CD4-positive, alpha-beta T cell (primary cell): ENCODE measurements around the gene SNRNP27. TPM values are rescaled to one million over a fixed set of nuclear protein-coding genes. Genes with fewer than 3 reads are reported as not detected.
"Not testable (repeated sequence)": the region's sequence is repeated elsewhere in the genome, so short reads cannot be mapped to it uniquely, and the experiment has no call there.

Experiments used
- ATAC-seq: fragments of 200-7000 bp; cut with Tn5 transposase; one replicate; pipeline ENCODE4 v1.10.0; 2022; ENCODE audit warnings: mild to moderate bottlenecking; ENCODE audit not compliant: poor library complexity
- CTCF ChIA-PET: fragments of 350-600 bp; sonication (Branson Sonifier 250); formaldehyde crosslinking; loops from one replicate; lab custom pipeline; 2021; ENCODE audit warnings: antibody characterized with exemption, inconsistent platforms; lab: Charles Lee
- POLR2A ChIA-PET: fragments of 350-600 bp; sonication (Branson Sonifier 250); formaldehyde crosslinking; loops from one replicate; lab custom pipeline; 2021; ENCODE audit warnings: antibody characterized with exemption, inconsistent platforms; lab: Charles Lee
- DNase-seq, 14 experiments: peaks; one replicate each; pipeline ENCODE4 v3.0.0-alpha.2; 2013 to 2020; ENCODE audit warnings: mixed read lengths in 2 of 14
- H3K27ac ChIP-seq, 2 donors: one replicate each; pipeline versions ENCODE4 v1.5.1 to v1.7.0; 2013; ENCODE audit warnings: low read length in 2 of 2, low read depth in 1 of 2, mild to moderate bottlenecking in 1 of 2
- H3K27me3 ChIP-seq, 2 experiments: 1 replicate in 1 of 2; 2 replicates in 1 of 2; pipeline versions ENCODE4 v1.6.1 to v1.7.0; 2013; ENCODE audit warnings: low read length in 2 of 2, control low read depth in 1 of 2, mild to moderate bottlenecking in 1 of 2, moderate library complexity in 1 of 2; ENCODE audit not compliant: insufficient read depth in 2 of 2, control insufficient read depth in 1 of 2
- H3K36me3 ChIP-seq: one replicate; pipeline ENCODE4 v1.6.1; 2013; ENCODE audit warnings: low read length, control low read depth; ENCODE audit not compliant: insufficient read depth
- H3K4me1 ChIP-seq: one replicate; pipeline ENCODE4 v1.6.1; 2013; ENCODE audit warnings: low read length, control low read depth; ENCODE audit not compliant: insufficient read depth
- H3K4me3 ChIP-seq: one replicate; pipeline ENCODE4 v1.5.1; 2013; ENCODE audit warnings: mild to moderate bottlenecking, low read length, moderate library complexity
- H3K9me3 ChIP-seq, 2 experiments: 1 replicate in 1 of 2; 2 replicates in 1 of 2; pipeline versions ENCODE4 v1.6.1 to v1.7.0; 2013; ENCODE audit warnings: low read length in 2 of 2, mild to moderate bottlenecking in 2 of 2, control low read depth in 1 of 2, moderate library complexity in 1 of 2; ENCODE audit not compliant: control insufficient read depth in 1 of 2, insufficient read depth in 1 of 2
- H3K27ac Mint-ChIP-seq: one replicate; pipeline ENCODE4 v1.8.0; 2020; ENCODE audit warnings: mixed read lengths
- H3K27me3 Mint-ChIP-seq: one replicate; pipeline ENCODE4 v1.8.0; 2021; ENCODE audit warnings: mixed read lengths
- H3K36me3 Mint-ChIP-seq: one replicate; pipeline ENCODE4 v1.8.0; 2021; ENCODE audit warnings: low read depth, mixed read lengths
- H3K4me1 Mint-ChIP-seq: one replicate; pipeline ENCODE4 v1.8.0; 2021; ENCODE audit warnings: low read depth, mixed read lengths
- H3K4me3 Mint-ChIP-seq: one replicate; pipeline ENCODE4 v1.8.0; 2020; ENCODE audit warnings: mild to moderate bottlenecking, mixed read lengths
- H3K9me3 Mint-ChIP-seq: one replicate; pipeline ENCODE4 v1.8.0; 2020; ENCODE audit warnings: mixed read lengths
- intact Hi-C, 2 experiments: fragments of 100-400 bp; cut with DNase I in 1 of 2; cut with micrococcal nuclease in 1 of 2; formaldehyde crosslinking; loops; one replicate each; pipeline versions ENCODE4 v1.15.1 to v1.9.0; 2023 to 2025; cut with DNase I, micrococcal nuclease
- total RNA-seq, 174 experiments: library from RNA in 2 of 174; stranded (reverse) in 2 of 174; gene quantifications; one replicate each; pipeline ENCODE4 v1.2.3 and lab custom pipeline; 2021 to 2026
- TF ChIP-seq, protein P1 (sequence below): fragments of 200-600 bp; IDR thresholded peaks from one replicate; pipeline ENCODE4 v1.8.0; 2022; ENCODE audit warnings: antibody characterized with exemption, mild to moderate bottlenecking

Gene SNRNP27
- total RNA-seq, 2 experiments from 2014 or later, result 50.9 to 54.8 TPM

DNA sequence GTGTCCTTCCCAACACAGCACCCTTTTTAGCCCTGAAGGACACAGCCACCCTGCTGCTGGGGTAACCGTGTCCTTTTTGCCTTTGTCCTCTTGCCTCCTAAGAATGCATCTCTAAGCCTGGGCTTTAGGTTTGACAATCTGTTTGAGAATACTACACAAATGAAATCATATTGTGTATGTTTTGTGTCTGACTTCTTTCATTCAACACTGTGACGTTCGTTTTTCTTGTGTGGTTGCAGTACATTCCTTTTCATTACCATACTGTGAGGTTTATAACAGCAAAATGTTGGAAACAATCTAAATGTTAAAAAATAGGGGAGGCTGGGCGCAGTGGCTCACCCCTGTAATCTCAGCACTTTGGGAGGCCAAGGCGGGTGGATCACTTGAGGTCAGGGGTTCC, 56.5 kb downstream of the SNRNP27 start:
- Histone ChIP-seq H3K4me3 (no peak overlapping the region), H3K27ac (no peak overlapping the region), H3K36me3 (no peaks in the 10 kb centered on the region), H3K4me1 (peaks cover 33% of the 10 kb centered on the region), H3K27me3 (no peaks in the 10 kb centered on the region), H3K9me3 (no peaks in the 10 kb centered on the region)
- H3K27me3 Mint-ChIP-seq, result no peaks in the 10 kb centered on the region
- TF ChIP-seq, protein P1, sequence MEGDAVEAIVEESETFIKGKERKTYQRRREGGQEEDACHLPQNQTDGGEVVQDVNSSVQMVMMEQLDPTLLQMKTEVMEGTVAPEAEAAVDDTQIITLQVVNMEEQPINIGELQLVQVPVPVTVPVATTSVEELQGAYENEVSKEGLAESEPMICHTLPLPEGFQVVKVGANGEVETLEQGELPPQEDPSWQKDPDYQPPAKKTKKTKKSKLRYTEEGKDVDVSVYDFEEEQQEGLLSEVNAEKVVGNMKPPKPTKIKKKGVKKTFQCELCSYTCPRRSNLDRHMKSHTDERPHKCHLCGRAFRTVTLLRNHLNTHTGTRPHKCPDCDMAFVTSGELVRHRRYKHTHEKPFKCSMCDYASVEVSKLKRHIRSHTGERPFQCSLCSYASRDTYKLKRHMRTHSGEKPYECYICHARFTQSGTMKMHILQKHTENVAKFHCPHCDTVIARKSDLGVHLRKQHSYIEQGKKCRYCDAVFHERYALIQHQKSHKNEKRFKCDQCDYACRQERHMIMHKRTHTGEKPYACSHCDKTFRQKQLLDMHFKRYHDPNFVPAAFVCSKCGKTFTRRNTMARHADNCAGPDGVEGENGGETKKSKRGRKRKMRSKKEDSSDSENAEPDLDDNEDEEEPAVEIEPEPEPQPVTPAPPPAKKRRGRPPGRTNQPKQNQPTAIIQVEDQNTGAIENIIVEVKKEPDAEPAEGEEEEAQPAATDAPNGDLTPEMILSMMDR, result no peak
- H3K9me3 Mint-ChIP-seq, result no peaks in the 10 kb centered on the region
- H3K27ac Mint-ChIP-seq, result no peak overlapping the region
- H3K36me3 Mint-ChIP-seq, result no peaks in the 10 kb centered on the region
- ChIA-PET POLR2A (no interaction called here), CTCF (no interaction called here)
- ATAC-seq (no peak), DNase-seq (no peak)
- no peak overlapping the region for H3K4me3 Mint-ChIP-seq
- intact Hi-C loops, result no loop called here
- peaks cover 25% of the 10 kb centered on the region for H3K4me1 Mint-ChIP-seq

DNA sequence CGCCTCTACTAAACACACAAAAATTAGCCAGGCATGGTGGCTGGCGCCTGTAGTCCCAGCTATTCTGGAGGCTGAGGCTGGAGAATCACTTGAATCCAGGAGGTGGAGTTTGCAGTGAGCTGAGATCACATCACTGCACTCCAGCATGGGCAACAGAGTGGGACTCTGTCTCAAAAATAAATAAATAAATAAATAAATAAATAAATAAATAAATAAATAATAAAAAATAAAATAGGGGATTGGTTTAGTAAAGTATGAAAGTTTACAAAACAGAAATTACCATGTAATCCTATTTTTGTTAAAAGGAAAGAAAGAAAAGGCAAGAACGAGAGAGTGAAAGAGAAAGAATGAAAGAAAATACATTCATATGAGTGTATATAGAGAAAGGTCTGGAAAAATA, 56.9 kb downstream of the SNRNP27 start:
- intact Hi-C loops, POLR2A ChIA-PET, ATAC-seq, H3K27ac ChIP-seq, DNase-seq, H3K9me3 ChIP-seq, H3K4me3 Mint-ChIP-seq, H3K36me3 Mint-ChIP-seq, H3K9me3 Mint-ChIP-seq, H3K27ac Mint-ChIP-seq, H3K27me3 Mint-ChIP-seq, CTCF ChIA-PET, H3K4me3 ChIP-seq, H3K27me3 ChIP-seq, H3K36me3 ChIP-seq: not testable (repeated sequence)
- peaks cover 21% of the 10 kb centered on the region for H3K4me1 Mint-ChIP-seq
- H3K4me1 ChIP-seq, result peaks cover 28% of the 10 kb centered on the region

DNA sequence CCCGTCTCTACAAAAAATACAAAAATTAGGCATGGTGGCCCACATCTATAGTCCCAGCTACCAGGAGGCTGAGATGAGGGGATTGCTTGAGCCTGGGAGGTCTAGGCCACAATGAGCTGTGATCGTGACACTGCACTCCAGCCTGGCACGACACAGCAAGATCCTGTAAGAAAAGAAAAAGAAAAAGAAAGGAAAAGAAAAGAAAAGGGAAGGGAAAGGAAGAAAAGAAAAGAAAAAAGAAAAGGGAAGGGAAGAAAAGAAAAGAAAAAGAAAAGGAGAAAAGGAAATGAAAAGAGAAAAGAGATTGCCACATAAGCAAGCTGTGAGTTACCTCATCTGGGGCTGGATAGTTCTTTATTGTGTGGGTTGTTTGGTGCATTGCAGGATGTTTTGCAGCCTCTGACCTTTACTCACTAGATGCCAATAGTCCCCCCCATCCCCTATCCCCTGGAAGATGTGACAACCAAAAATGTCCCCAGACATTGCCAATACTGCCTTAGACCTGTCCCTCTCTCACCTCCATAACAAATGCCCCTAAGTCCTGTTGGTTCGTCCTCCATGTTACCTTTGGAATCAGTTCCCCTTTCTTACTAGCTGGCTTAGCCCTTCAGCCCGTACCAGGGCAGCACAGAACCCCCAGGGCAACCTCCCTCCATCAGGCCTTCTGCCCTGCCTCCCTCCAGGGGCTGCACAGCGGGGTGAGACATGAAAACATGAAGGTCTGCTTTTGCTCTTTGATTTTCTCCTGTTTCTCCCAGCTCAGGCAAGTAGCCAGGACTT, 58.8 kb downstream of the SNRNP27 start:
- H3K4me1 ChIP-seq, result peaks cover 10% of the 10 kb centered on the region
- H3K36me3 ChIP-seq, result no peaks in the 10 kb centered on the region
- ChIA-PET POLR2A (no interaction called here), CTCF (no interaction called here)
- no peak overlapping the region for H3K27ac ChIP-seq
- TF ChIP-seq, protein P1, result no peak
- Mint-ChIP-seq H3K36me3 (no peaks in the 10 kb centered on the region), H3K9me3 (no peaks in the 10 kb centered on the region), H3K27me3 (no peaks in the 10 kb centered on the region), H3K4me3 (no peak overlapping the region), H3K27ac (no peak overlapping the region), H3K4me1 (peaks cover 3% of the 10 kb centered on the region)
- no peak overlapping the region for H3K4me3 ChIP-seq
- no peak for ATAC-seq
- H3K27me3 ChIP-seq, result no peaks in the 10 kb centered on the region
- intact Hi-C loops, result no loop called here
- no peaks in the 10 kb centered on the region for H3K9me3 ChIP-seq
- no peak for DNase-seq

DNA sequence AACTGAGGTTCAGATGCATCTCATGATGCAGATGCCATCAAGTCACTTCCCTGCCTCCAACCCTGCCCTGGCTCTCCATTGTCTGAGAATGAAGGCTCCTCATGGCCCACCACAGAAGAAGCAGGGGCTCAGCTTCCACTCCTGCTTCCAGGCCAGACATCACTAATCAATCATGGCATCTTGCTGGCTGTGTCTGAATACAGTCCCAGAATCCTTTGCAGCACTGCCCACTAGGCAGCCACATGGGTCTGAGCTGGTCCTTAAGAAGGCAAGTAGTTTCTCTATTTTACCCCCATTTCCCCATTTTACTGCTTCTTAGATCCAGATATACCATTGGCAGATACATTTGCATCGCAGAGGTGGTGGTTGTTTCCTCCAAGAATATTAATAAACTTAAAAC, 60.3 kb downstream of the SNRNP27 start:
- Histone ChIP-seq H3K4me3 (no peak overlapping the region), H3K4me1 (peaks cover 4% of the 10 kb centered on the region), H3K27ac (no peak overlapping the region), H3K9me3 (no peaks in the 10 kb centered on the region), H3K36me3 (no peaks in the 10 kb centered on the region), H3K27me3 (no peaks in the 10 kb centered on the region)
- H3K4me3 Mint-ChIP-seq, result no peak overlapping the region
- POLR2A ChIA-PET, result interaction anchor here (0.8 kb wide), 1 partner anchor 116 kb away, joined by 4 read pairs; no protein-coding TSS in a partner anchor
- H3K4me1 Mint-ChIP-seq, result no peaks in the 10 kb centered on the region
- no peaks in the 10 kb centered on the region for H3K9me3 Mint-ChIP-seq
- intact Hi-C loops, result no loop called here
- no peak overlapping the region for H3K27ac Mint-ChIP-seq
- H3K36me3 Mint-ChIP-seq, result no peaks in the 10 kb centered on the region
- CTCF ChIA-PET, result no interaction called here
- TF ChIP-seq, protein P1, result no peak
- ATAC-seq, result no peak
- no peak for DNase-seq
- no peaks in the 10 kb centered on the region for H3K27me3 Mint-ChIP-seq
